ENCODE results near the gene NUDT21. TPM values are rescaled to one million over a fixed set of nuclear protein-coding genes. Genes with fewer than 3 reads are reported as not detected.

The NUDT21 gene
- total RNA-seq, 1 donor from 2014 or later: 239 TPM

DNA sequence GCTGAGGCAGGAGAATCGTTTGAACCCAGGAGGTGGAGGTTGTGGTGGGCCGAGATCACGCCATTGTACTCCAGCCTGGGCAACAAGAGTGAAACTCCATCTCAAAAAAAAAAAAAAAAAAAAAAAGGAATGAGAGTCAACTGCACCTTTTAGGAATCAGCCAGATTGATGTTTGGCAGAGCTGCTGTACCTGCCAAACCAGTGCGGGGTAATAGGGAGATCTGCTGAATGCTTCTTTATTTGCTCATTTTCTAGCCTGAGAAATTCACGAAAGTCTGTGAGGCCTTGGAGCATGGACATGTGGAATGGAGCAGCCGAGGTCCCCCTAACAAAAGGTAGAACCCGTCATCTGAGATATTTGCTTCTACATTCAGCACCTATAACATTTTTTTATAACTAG, 18.6 kb upstream of the NUDT21 start:
- Mint-ChIP-seq H3K36me3 (ENCODE audit: low read depth) (peaks cover 10% of the 10 kb centered on the region), H3K27ac (ENCODE audit: unreplicated experiment) (no peak overlapping the region), H3K4me3 (no peak overlapping the region), H3K27me3 (ENCODE audit: low read depth) (no peaks in the 10 kb centered on the region), H3K4me1 (no peaks in the 10 kb centered on the region), H3K9me3 (no peaks in the 10 kb centered on the region)
- DNase-seq (ENCODE audit: low read depth, low spot score): no peak
- TF ChIP-seq, protein P1, sequence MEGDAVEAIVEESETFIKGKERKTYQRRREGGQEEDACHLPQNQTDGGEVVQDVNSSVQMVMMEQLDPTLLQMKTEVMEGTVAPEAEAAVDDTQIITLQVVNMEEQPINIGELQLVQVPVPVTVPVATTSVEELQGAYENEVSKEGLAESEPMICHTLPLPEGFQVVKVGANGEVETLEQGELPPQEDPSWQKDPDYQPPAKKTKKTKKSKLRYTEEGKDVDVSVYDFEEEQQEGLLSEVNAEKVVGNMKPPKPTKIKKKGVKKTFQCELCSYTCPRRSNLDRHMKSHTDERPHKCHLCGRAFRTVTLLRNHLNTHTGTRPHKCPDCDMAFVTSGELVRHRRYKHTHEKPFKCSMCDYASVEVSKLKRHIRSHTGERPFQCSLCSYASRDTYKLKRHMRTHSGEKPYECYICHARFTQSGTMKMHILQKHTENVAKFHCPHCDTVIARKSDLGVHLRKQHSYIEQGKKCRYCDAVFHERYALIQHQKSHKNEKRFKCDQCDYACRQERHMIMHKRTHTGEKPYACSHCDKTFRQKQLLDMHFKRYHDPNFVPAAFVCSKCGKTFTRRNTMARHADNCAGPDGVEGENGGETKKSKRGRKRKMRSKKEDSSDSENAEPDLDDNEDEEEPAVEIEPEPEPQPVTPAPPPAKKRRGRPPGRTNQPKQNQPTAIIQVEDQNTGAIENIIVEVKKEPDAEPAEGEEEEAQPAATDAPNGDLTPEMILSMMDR (conservative IDR thresholded peaks at IDR 0.05): no peak

DNA sequence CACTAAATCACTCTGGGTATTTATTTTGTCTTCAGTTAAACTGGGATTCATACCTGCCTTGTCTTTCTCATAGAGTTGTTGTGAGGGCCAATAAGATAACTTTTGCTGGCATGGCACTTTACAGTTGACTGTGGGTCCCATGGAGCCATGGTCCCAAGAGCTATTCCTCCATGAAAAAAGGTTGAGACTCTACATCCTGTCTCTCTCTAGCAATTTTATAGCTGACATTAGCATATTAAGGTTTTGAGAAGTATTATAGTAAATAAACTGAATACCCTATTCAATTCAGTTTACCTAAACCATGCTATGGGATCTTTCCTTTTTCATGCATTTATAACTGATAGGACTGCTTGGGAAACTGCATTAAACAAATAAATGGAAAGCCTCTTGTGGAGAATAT, 17.7 kb upstream of the NUDT21 start:
- no peaks in the 10 kb centered on the region for H3K9me3 Mint-ChIP-seq
- no peaks in the 10 kb centered on the region for H3K27me3 Mint-ChIP-seq (ENCODE audit: low read depth)
- H3K27ac Mint-ChIP-seq (ENCODE audit: unreplicated experiment): no peak overlapping the region
- TF ChIP-seq, protein P1 (conservative IDR thresholded peaks at IDR 0.05): no peak
- no peaks in the 10 kb centered on the region for H3K4me1 Mint-ChIP-seq
- H3K36me3 Mint-ChIP-seq (ENCODE audit: low read depth): peaks cover 10% of the 10 kb centered on the region
- no peak for DNase-seq (ENCODE audit: low read depth, low spot score)
- H3K4me3 Mint-ChIP-seq: no peak overlapping the region

DNA sequence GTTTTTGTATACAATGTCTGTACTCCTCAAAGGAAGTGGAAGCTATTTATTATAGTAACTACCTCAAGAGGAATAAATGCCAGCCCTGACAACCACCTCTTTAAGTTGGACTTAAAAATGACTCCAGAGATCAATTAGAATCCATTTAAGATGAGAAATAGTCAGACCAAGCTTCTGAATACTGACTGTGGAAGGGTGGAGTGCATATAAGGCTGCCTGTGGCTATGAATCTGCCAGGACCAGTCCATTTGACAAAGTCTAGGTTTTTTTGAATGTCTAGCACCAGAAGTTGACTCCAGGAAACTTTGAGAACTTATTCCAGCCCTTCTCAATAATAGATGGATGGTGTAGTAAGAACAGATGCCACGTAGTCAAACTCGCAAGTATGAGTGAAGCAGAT, 15.2 kb upstream of the NUDT21 start:
- Mint-ChIP-seq H3K4me1 (no peaks in the 10 kb centered on the region), H3K27ac (ENCODE audit: unreplicated experiment) (no peak overlapping the region), H3K4me3 (no peak overlapping the region), H3K9me3 (no peaks in the 10 kb centered on the region), H3K36me3 (ENCODE audit: low read depth) (peaks cover 17% of the 10 kb centered on the region), H3K27me3 (ENCODE audit: low read depth) (no peaks in the 10 kb centered on the region)
- TF ChIP-seq, protein P1 (conservative IDR thresholded peaks at IDR 0.05): no peak
- DNase-seq (ENCODE audit: low read depth, low spot score): no peak

DNA sequence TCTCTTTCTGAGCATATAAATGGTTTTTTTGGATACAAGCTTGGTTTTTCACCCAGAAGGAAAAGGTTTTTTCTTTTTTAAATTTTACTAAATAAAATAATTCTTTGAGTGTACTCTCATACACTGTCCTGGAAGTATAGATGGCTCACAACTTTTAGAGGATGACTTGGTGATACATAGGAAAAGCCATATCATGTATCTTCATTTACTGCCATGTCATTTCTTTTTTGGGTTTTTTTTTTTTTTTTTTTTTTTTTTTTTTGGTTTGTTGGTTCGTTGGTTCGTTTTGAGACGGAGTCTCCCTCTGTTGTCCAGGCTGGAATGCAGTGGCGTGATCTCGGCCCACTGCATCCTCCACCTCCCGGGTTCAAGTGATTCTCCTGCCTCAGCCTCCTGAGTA, 12.0 kb upstream of the NUDT21 start:
- H3K4me1 Mint-ChIP-seq: no peaks in the 10 kb centered on the region
- no peak overlapping the region for H3K4me3 Mint-ChIP-seq
- no peaks in the 10 kb centered on the region for H3K27me3 Mint-ChIP-seq (ENCODE audit: low read depth)
- TF ChIP-seq, protein P1 (conservative IDR thresholded peaks at IDR 0.05): no peak
- H3K36me3 Mint-ChIP-seq (ENCODE audit: low read depth): peaks cover 10% of the 10 kb centered on the region
- H3K9me3 Mint-ChIP-seq: no peaks in the 10 kb centered on the region
- H3K27ac Mint-ChIP-seq (ENCODE audit: unreplicated experiment): no peak overlapping the region
- DNase-seq (ENCODE audit: low read depth, low spot score): no peak

DNA sequence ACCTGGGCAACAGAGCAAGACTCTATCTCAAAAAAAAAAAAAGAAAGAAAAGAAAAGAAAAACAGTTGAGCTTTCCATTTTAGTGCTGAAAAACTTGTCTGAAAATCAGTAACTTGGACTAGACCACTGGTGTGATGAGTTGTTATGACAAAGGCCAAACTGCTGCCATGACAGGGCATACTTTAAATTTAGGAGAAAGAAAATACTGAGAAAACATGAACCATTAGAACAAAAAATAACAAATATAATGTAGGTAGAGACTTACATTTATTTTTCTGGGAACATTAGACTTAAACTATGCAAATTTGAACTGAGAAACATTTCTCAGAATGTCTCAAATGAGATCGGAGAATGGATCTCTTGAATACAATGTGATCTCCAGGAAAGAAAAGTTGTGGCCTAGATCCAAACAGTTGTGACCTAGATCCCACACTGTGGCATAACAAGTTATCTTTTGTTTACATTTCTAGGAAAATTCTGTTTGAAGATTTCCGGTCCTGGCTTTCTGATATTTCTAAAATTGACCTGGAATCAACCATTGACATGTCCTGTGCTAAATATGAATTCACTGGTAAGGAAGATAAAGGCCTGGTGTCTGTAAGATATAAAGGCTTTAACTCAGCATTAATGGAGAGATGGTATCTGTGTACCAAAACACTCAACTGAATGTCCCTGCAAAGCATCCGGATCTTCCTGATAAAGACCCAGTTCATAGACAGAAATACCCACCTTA, 11.1 kb upstream of the NUDT21 start:
- Mint-ChIP-seq H3K36me3 (ENCODE audit: low read depth) (peaks cover 10% of the 10 kb centered on the region), H3K4me1 (no peaks in the 10 kb centered on the region), H3K27me3 (ENCODE audit: low read depth) (no peaks in the 10 kb centered on the region), H3K9me3 (no peaks in the 10 kb centered on the region), H3K4me3 (no peak overlapping the region), H3K27ac (ENCODE audit: unreplicated experiment) (no peak overlapping the region)
- no peak for DNase-seq (ENCODE audit: low read depth, low spot score)
- TF ChIP-seq, protein P1 (conservative IDR thresholded peaks at IDR 0.05): no peak

All from neural crest cell (in vitro differentiated cells).